ENCODE results near the gene EXOC3L4.

- TF ChIP-seq POLR2A (IDR thresholded peaks at IDR 0.05) = no peak
- TF ChIP-seq, protein P1, sequence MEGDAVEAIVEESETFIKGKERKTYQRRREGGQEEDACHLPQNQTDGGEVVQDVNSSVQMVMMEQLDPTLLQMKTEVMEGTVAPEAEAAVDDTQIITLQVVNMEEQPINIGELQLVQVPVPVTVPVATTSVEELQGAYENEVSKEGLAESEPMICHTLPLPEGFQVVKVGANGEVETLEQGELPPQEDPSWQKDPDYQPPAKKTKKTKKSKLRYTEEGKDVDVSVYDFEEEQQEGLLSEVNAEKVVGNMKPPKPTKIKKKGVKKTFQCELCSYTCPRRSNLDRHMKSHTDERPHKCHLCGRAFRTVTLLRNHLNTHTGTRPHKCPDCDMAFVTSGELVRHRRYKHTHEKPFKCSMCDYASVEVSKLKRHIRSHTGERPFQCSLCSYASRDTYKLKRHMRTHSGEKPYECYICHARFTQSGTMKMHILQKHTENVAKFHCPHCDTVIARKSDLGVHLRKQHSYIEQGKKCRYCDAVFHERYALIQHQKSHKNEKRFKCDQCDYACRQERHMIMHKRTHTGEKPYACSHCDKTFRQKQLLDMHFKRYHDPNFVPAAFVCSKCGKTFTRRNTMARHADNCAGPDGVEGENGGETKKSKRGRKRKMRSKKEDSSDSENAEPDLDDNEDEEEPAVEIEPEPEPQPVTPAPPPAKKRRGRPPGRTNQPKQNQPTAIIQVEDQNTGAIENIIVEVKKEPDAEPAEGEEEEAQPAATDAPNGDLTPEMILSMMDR (IDR thresholded peaks at IDR 0.05) = no peak
Measured at GRCh38 chr14:103058164-103059055, 36.1 kb upstream of the EXOC3L4 start.

Data from body of pancreas (tissue), 4 donors.